NCI-H1092 (cell line): ENCODE measurements around the gene NOL11.
"Not testable (repeated sequence)": the region's sequence is repeated elsewhere in the genome, so short reads cannot be mapped to it uniquely, and the experiment has no call there.

ENCODE experiments used
- DNase-seq: peaks from one replicate; lab custom pipeline; 2025; lab: John Stamatoyannopoulos, UW

The NOL11 gene

GRCh38 chr17:67754001-67754400, 36.3 kb downstream of the NOL11 start:
- no peak for DNase-seq

- not testable (repeated sequence) for DNase-seq
Measured at GRCh38 chr17:67754686-67755085, 37.0 kb downstream of the NOL11 start.

- DNase-seq, result not testable (repeated sequence)
Measured at GRCh38 chr17:67756766-67757165, 39.0 kb downstream of the NOL11 start.

GRCh38 chr17:67759355-67760171, 41.8 kb downstream of the NOL11 start:
- no peak for DNase-seq

GRCh38 chr17:67765623-67766022, 47.9 kb downstream of the NOL11 start:
- DNase-seq, result no peak

- DNase-seq, result no peak
Measured at GRCh38 chr17:67769231-67769630, 51.5 kb downstream of the NOL11 start.

GRCh38 chr17:67770539-67770938, 52.8 kb downstream of the NOL11 start:
- no peak for DNase-seq

GRCh38 chr17:67772679-67773078, 54.9 kb downstream of the NOL11 start:
- no peak for DNase-seq

GRCh38 chr17:67773246-67773645, 55.5 kb downstream of the NOL11 start:
- no peak for DNase-seq

- peak; percentile 29 for DNase-seq
Measured at GRCh38 chr17:67779098-67779672, 61.4 kb downstream of the NOL11 start.

GRCh38 chr17:67784364-67785121, 66.8 kb downstream of the NOL11 start:
- no peak for DNase-seq

- no peak for DNase-seq
Measured at GRCh38 chr17:67785122-67785477, 67.4 kb downstream of the NOL11 start.

- DNase-seq, result no peak
Measured at GRCh38 chr17:67785504-67785903, 67.8 kb downstream of the NOL11 start.
